HCT116 (cell line): ENCODE data around the gene RNH1. TPM values are rescaled to one million over a fixed set of nuclear protein-coding genes. Genes with fewer than 3 reads are reported as not detected.

ENCODE experiments used
- ATAC-seq: fragments of 200-7000 bp; cut with Tn5 transposase; 2 replicates; pipeline ENCODE4 v1.9.1; 2020; ENCODE audit warnings: mild to moderate bottlenecking, moderate library complexity
- BruUV-seq: library from RNA; stranded (reverse); fragments of 400-500 nt; replicated peaks from 2 replicates; lab custom pipeline; 2021; lab: Mats Ljungman, UMichigan
- CTCF ChIA-PET: fragments of 300-600 bp; sonication (Branson Sonifier 250); formaldehyde crosslinking; loops from one replicate; lab custom pipeline; 2021; ENCODE audit warnings: antibody characterized with exemption; lab: Charles Lee
- POLR2A ChIA-PET: fragments of 300-600, 350-600 bp; sonication (Branson Sonifier 250); formaldehyde crosslinking; loops from one replicate; lab custom pipeline; 2021; ENCODE audit warnings: antibody characterized with exemption; lab: Charles Lee
- RAD21 ChIA-PET, 2 experiments: fragments of 300-600 bp; sonication (Branson Sonifier 250); formaldehyde crosslinking; loops; one replicate each; lab custom pipeline; 2023; ENCODE audit warnings: low total read pairs in 2 of 2; ENCODE audit not compliant: uncharacterized antibody in 2 of 2, unreplicated experiment in 2 of 2, low non-redundant PET in 1 of 2; lab: Charles Lee
- DNase-seq: peaks from one replicate; pipeline ENCODE4 v3.0.0-alpha.2; 2010; ENCODE audit warnings: low read depth, low spot score
- H2AFZ ChIP-seq: fragments of 200-600 bp; shearing (Covaris generic), sonication (generic); 2 replicates; pipeline ENCODE4 v1.6.1; 2017; ENCODE audit warnings: low read depth, mixed run types, mixed read lengths, antibody characterized with exemption, low read length; ENCODE audit not compliant: poor library complexity, severe bottlenecking
- H3K27ac ChIP-seq: 2 replicates; pipeline ENCODE4 v1.5.1; 2012; ENCODE audit warnings: low read depth, low read length
- H3K27me3 ChIP-seq: fragments of 200-600 bp; sonication (generic); 2 replicates; pipeline ENCODE4 v1.6.1; 2016; ENCODE audit warnings: mixed run types, low read length, mixed read lengths; ENCODE audit not compliant: insufficient read depth
- H3K36me3 ChIP-seq, 2 experiments: fragments of 200-500 bp in 1 of 2; fragments of 200-600 bp in 1 of 2; sonication (Bioruptor generic) in 1 of 2; sonication (generic) in 1 of 2; 2 replicates each; pipeline versions ENCODE4 v1.5.1 to v1.6.1; 2014 to 2016; ENCODE audit warnings: low read length in 2 of 2, inconsistent platforms in 1 of 2, mixed read lengths in 1 of 2, mixed run types in 1 of 2; ENCODE audit not compliant: insufficient read depth in 2 of 2, control insufficient read depth in 1 of 2
- H3K4me1 ChIP-seq, 2 experiments: fragments of 200-600 bp in 1 of 2; sonication (generic) in 1 of 2; 2 replicates each; pipeline versions ENCODE4 v1.5.1 to v1.6.1; 2012 to 2017; ENCODE audit warnings: low read length in 2 of 2, inconsistent platforms in 1 of 2, mild to moderate bottlenecking in 1 of 2, mixed read lengths in 1 of 2, mixed run types in 1 of 2, moderate library complexity in 1 of 2; ENCODE audit not compliant: insufficient read depth in 2 of 2, control insufficient read depth in 1 of 2
- H3K4me2 ChIP-seq: fragments of 200-600 bp; sonication (generic); 2 replicates; pipeline ENCODE4 v1.6.1; 2017; ENCODE audit warnings: mixed run types, low read length, mixed read lengths
- H3K4me3 ChIP-seq, 2 experiments: fragments of 200-600 bp in 1 of 2; sonication (generic) in 1 of 2; replicated peaks in 1 of 2; 2 replicates each; pipeline ENCODE4 v1.5.1; 2011 to 2016; ENCODE audit warnings: low read length in 2 of 2, control low read depth in 1 of 2, low read depth in 1 of 2, mild to moderate bottlenecking in 1 of 2, mixed read lengths in 1 of 2, mixed run types in 1 of 2
- H3K79me2 ChIP-seq: fragments of 200-600 bp; sonication (generic); 2 replicates; pipeline ENCODE4 v1.6.1; 2017; ENCODE audit warnings: mild to moderate bottlenecking, mixed run types, low read length, moderate library complexity, mixed read lengths; ENCODE audit not compliant: insufficient read depth
- H3K9ac ChIP-seq: fragments of 200-600 bp; sonication (generic); 2 replicates; pipeline ENCODE4 v1.6.1; 2016; ENCODE audit warnings: low read length, mixed read lengths
- H3K9me2 ChIP-seq: fragments of 200-600 bp; sonication (generic), shearing (Covaris generic); 2 replicates; pipeline ENCODE4 v1.6.1; 2017; ENCODE audit warnings: mixed run types, mild to moderate bottlenecking, moderate library complexity; ENCODE audit not compliant: insufficient read depth
- H3K9me3 ChIP-seq, 2 experiments: fragments of 200-500 bp in 1 of 2; fragments of 200-600 bp in 1 of 2; sonication (Bioruptor generic) in 1 of 2; sonication (generic) in 1 of 2; 2 replicates each; pipeline ENCODE4 v1.6.1; 2014 to 2017; ENCODE audit warnings: low read length in 2 of 2, mixed read lengths in 2 of 2, inconsistent platforms in 1 of 2, low read depth in 1 of 2, mild to moderate bottlenecking in 1 of 2, mixed run types in 1 of 2, moderate library complexity in 1 of 2; ENCODE audit not compliant: control insufficient read depth in 1 of 2, insufficient read depth in 1 of 2
- H4K20me1 ChIP-seq: fragments of 200-600 bp; sonication (generic), shearing (Covaris generic); 2 replicates; pipeline ENCODE4 v1.6.1; 2017; ENCODE audit warnings: mixed run types, mild to moderate bottlenecking, moderate library complexity; ENCODE audit not compliant: insufficient read depth
- ATF3 ChIP-seq: IDR thresholded peaks from 2 replicates; pipeline ENCODE4 v1.6.1; 2012
- CBX3 ChIP-seq: IDR thresholded peaks from 2 replicates; pipeline ENCODE4 v1.6.1; 2012; ENCODE audit warnings: low read depth
- CTCF ChIP-seq, 3 experiments: fragments of 200-600 bp in 1 of 3; sonication (generic) in 1 of 3; IDR thresholded peaks in 2 of 3; conservative IDR thresholded peaks in 1 of 3; 2 replicates each; pipeline ENCODE4 v1.5.1; 2012 to 2017; ENCODE audit warnings: low read depth in 2 of 3, low read length in 2 of 3, antibody characterized with exemption in 1 of 3, borderline replicate concordance in 1 of 3, control low read depth in 1 of 3, mild to moderate bottlenecking in 1 of 3, mixed read lengths in 1 of 3, mixed run types in 1 of 3, moderate library complexity in 1 of 3; ENCODE audit not compliant: insufficient read depth in 1 of 3
- EGR1 ChIP-seq: IDR thresholded peaks from 2 replicates; pipeline ENCODE4 v1.6.1; 2012; ENCODE audit warnings: low read depth
- EZH2phosphoT487 ChIP-seq: fragments of 200-600 bp; IDR thresholded peaks from 2 replicates; pipeline ENCODE4 v1.6.1; 2018; ENCODE audit warnings: antibody characterized with exemption, borderline replicate concordance
- FOSL1 ChIP-seq: IDR thresholded peaks from 2 replicates; pipeline ENCODE4 v1.6.1; 2012; ENCODE audit warnings: low read depth
- JUND ChIP-seq: IDR thresholded peaks from 2 replicates; pipeline ENCODE4 v1.6.1; 2012
- POLR2AphosphoS5 ChIP-seq: IDR thresholded peaks from 2 replicates; pipeline ENCODE4 v1.6.1; 2011; ENCODE audit warnings: mild to moderate bottlenecking, low read depth, low read length, moderate library complexity
- SP1 ChIP-seq: IDR thresholded peaks from 2 replicates; pipeline ENCODE4 v1.6.1; 2012; ENCODE audit warnings: low read depth
- SRF ChIP-seq: IDR thresholded peaks from 2 replicates; pipeline ENCODE4 v1.6.1; 2012; ENCODE audit warnings: low read depth
- YY1 ChIP-seq: IDR thresholded peaks from 2 replicates; pipeline ENCODE4 v1.6.1; 2011; ENCODE audit warnings: low read length, low read depth, moderate library complexity, mild to moderate bottlenecking; ENCODE audit not compliant: insufficient replicate concordance; ENCODE audit errors: extremely low read depth
- intact Hi-C: fragments of 100-400 bp; cut with micrococcal nuclease; formaldehyde crosslinking; loops from 2 replicates; pipeline ENCODE4 v1.10.0; 2022
- total RNA-seq: library from RNA; stranded (reverse); gene quantifications from one replicate; pipeline ENCODE4 v1.2.1, GENCODE V29; 2021; ENCODE audit not compliant: unreplicated experiment
- TF ChIP-seq, protein P1 (sequence below): IDR thresholded peaks from 2 replicates; pipeline ENCODE4 v1.6.1; 2011; ENCODE audit warnings: mild to moderate bottlenecking, low read length, moderate library complexity; ENCODE audit not compliant: insufficient replicate concordance; ENCODE audit errors: extremely low read depth

Gene RNH1
- total RNA-seq, 1 experiment from 2014 or later: 120 TPM

DNA sequence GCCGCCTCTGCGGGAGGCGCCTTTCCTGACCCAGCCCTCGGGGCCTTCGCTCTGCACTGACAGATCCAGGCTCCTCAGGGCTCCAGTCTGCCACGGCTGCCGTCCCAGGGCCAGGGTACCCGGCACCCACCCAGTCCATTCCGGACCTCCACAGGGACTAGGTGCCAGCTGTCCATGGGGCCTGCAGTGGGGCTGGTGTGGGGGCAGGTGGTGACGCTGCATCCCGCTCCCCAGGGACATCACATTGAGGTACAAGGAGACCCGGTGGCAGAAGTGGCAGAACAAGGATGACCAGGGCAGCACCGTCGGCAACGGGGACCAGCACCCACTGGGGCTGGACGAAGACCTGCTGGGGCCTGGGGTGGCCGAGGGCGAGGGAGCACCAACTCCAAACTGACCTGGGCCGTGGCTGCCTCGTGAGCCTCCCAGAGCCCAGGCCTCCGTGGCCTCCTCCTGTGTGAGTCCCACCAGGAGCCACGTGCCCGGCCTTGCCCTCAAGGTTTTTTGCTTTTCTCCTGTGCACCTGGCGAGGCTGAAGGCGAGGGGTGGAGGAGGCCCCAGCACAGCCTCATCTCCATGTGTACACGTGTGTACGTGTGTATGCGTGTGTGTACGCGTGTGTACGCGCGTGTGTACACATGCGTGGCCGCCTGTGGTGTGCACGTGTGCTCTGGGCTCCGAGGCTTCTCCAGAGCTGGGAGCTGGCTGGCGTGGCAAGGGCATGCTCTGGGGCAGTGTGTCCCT, 16.7 kb downstream of the RNH1 start:
- Histone ChIP-seq H3K4me1 (no peaks in the 10 kb centered on the region), H3K27ac (no peak overlapping the region), H3K4me2 (no peak overlapping the region), H2AFZ (no peak overlapping the region), H3K79me2 (no peaks in the 10 kb centered on the region; the same call in 1 of the 2 replicates), H3K9me3 (no peaks in the 10 kb centered on the region), H3K4me3 (no peak overlapping the region), H3K9me2 (no peaks in the 10 kb centered on the region)
- DNase-seq: no peak
- CTCF ChIA-PET: no interaction called here
- TF ChIP-seq CBX3 (no peak), JUND (no peak), ATF3 (no peak), YY1 (no peak), SP1 (no peak), EGR1 (no peak), CTCF (IDR thresholded peaks at IDR 0.05 in 2 of 3, conservative IDR thresholded peaks at IDR 0.05 in 1 of 3; ENCODE audit: borderline replicate concordance in 1 of 3, insufficient read depth in 1 of 3, low read depth in 2 of 3, low read length in 2 of 3) (no peak), FOSL1 (no peak), EZH2phosphoT487 (no peak), SRF (no peak), POLR2AphosphoS5 (no peak)
- TF ChIP-seq, protein P1, sequence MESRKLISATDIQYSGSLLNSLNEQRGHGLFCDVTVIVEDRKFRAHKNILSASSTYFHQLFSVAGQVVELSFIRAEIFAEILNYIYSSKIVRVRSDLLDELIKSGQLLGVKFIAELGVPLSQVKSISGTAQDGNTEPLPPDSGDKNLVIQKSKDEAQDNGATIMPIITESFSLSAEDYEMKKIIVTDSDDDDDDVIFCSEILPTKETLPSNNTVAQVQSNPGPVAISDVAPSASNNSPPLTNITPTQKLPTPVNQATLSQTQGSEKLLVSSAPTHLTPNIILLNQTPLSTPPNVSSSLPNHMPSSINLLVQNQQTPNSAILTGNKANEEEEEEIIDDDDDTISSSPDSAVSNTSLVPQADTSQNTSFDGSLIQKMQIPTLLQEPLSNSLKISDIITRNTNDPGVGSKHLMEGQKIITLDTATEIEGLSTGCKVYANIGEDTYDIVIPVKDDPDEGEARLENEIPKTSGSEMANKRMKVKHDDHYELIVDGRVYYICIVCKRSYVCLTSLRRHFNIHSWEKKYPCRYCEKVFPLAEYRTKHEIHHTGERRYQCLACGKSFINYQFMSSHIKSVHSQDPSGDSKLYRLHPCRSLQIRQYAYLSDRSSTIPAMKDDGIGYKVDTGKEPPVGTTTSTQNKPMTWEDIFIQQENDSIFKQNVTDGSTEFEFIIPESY: no peak
- TF ChIP-seq, all 23 proteins: peak for 0
- no peak overlapping the region for H3K9ac ChIP-seq
- no peaks in the 10 kb centered on the region for H4K20me1 ChIP-seq
- H3K27me3 ChIP-seq: no peaks in the 10 kb centered on the region
- ATAC-seq: no peak
- H3K36me3 ChIP-seq: peaks cover 0 to 4% of the 10 kb centered on the region in 2 experiments; a peak in 2 of 4 replicates
- POLR2A ChIA-PET: no interaction called here
- RAD21 ChIA-PET: no interaction called here
- intact Hi-C loops: no loop called here
- BruUV-seq: no TSS peak
